Urinary bladder (tissue), 4 donors: ENCODE data around the gene DPYSL5. TPM values are rescaled to one million over a fixed set of nuclear protein-coding genes. Genes with fewer than 3 reads are reported as not detected.

Experiments
- DNase-seq: peaks from one replicate; pipeline ENCODE4 v3.0.0-alpha.2; 2015; ENCODE audit errors: extremely low spot score
- H3K27ac ChIP-seq: one replicate; pipeline ENCODE4 v1.5.1; 2013; ENCODE audit warnings: low read depth, mild to moderate bottlenecking, moderate library complexity
- H3K36me3 ChIP-seq: one replicate; pipeline ENCODE4 v1.6.1; 2013; ENCODE audit warnings: mild to moderate bottlenecking, moderate library complexity; ENCODE audit not compliant: insufficient read depth
- H3K4me1 ChIP-seq: one replicate; pipeline ENCODE4 v1.6.1; 2013; ENCODE audit warnings: mild to moderate bottlenecking, moderate library complexity; ENCODE audit not compliant: insufficient read depth
- H3K4me3 ChIP-seq: one replicate; pipeline ENCODE4 v1.5.1; 2013; ENCODE audit warnings: low read depth, low read length
- WGBS: extraction: QIAGEN DNeasy Blood & Tissue Kit; methylation state at CpG from one replicate; pipeline ENCODE4 v1.1.7; 2013; 5-methylcytosine and 5-hydroxymethylcytosine counted together
- polyA plus RNA-seq: library from polyadenylated mRNA; stranded (reverse); fragments of 200-250 nt; gene quantifications from one replicate; pipeline ENCODE4 v1.2.3, GENCODE V29; 2013
- total RNA-seq: library from RNA; depleted of rRNA; stranded (reverse); fragments of >200 nt; gene quantifications from one replicate; pipeline ENCODE4 v1.2.3, GENCODE V29; 2014
- donor health status: healthy with polysubstance abuse.
- donor health status: healthy.

Gene DPYSL5
- total and polyA plus RNA-seq, 2 donors = 0.43 to 1.2 TPM

DNA sequence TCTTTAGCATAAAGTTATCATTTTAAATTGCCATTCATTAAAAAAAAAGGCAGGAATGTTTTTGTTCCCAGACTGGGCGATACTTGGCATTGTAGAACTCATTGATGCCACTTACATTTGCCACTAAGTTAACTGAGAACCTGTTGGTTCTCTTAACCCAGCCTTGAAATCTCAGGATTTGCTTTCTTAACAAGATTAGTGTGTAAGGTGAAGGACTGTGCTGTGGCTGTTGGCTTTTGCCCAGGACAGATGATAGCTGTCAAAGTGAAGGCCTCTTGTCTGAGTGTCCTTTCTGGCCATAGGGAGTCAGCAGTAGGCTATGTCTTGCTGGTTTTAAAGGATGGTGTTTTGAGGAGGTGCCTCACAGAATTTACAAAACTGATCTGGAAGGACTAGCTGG is 2.6 kb downstream of the DPYSL5 start:
- Histone ChIP-seq H3K4me3 (no peak overlapping the region), H3K4me1 (peaks cover 2% of the 10 kb centered on the region), H3K36me3 (no peaks in the 10 kb centered on the region), H3K27ac (no peak overlapping the region)
- no peak for DNase-seq
- 82% methylated on average over 1 of the region's 1 CpG for WGBS

DNA sequence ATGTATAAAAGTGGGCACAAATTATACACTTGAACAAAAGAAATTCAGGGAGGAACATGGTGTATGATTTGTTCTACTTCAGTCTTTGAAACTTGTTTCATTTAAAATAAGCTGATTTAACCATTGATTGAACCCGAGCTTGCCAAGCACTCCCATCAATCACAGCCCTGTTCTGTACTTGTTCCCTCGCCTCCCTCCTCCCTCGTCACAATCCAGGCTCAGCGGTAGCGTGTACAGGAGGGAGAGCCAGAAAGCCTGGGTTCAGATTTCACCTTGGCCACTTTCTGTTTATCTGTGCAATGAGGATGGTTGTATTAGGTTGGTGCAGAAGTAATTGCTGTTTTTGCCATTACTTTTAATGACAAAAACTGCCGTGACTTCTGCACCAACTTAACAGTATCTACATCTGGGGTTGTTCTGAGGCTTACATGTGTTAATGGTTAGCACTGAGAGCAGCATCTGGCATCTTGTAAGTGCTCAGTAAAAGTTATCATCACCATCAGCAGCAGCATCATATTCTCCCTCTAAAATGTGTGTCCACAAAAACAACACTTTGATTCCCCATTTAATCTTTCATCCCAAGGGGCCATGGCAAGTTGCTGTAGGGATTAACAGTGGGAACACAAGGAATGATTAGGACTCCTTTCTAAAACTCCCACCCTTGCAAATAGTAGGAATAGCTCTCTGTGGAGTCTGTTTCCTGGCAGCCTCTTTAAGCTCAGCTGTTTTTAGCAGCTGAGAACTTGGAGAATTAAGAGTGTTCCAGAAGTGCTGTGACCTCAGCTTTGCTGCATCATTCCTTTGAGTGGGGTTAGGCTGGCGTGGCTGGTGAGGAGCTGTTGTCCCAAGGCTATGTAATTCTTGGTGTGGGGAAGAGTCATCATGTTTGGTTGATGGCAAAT is 4.7 kb downstream of the DPYSL5 start:
- no peak overlapping the region for H3K27ac ChIP-seq
- no peak for DNase-seq
- no peak overlapping the region for H3K4me3 ChIP-seq
- peaks cover 2% of the 10 kb centered on the region for H3K4me1 ChIP-seq
- WGBS = 38% methylated on average over 7 of the region's 7 CpGs
- H3K36me3 ChIP-seq = no peaks in the 10 kb centered on the region

DNA sequence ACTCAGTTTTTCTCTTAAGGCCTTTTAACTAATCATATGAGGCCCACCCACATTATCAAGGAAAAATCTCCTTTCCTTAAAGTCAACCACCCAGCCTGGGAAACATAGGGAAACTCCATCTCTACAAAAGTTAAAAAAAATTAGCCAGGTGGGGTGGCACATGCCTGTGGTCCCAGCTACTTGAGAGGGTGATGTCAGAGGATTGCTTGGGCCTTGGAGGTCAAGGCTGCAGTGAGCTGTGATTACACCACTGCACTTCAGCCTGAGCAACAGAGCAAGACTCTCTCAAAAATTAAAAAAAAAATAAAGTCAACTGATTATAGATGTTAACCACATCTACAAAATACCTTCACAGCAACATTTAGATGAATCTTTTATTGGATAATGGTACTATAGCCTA is 5.8 kb downstream of the DPYSL5 start:
- Histone ChIP-seq H3K4me3 (no peak overlapping the region), H3K36me3 (no peaks in the 10 kb centered on the region), H3K4me1 (no peaks in the 10 kb centered on the region), H3K27ac (no peak overlapping the region)
- no peak for DNase-seq

DNA sequence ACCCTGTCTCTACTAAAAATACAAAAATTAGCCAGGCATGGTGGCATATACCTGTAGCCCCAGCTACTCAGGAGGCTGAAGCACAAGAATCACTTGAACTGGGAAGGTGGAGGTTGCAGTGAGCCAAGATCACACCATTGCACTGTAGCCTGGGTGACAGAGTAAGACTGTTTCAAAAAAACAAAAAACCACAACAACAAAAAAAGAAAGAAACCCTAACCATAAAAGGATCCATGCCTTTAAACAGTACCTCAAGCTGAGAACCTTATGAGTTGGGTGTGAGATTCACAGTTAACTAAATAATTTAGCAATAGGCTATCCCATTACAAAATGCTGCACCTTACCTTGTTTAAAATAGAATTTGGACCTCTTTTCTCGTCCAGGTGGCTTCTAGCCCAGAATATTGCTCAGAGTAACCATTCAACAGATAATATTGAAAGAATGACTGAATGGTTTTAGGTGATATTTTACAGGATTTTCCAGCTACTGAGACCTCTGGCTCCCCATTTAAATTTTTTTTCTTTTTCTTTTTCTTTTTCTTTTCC is 6.4 kb downstream of the DPYSL5 start:
- Histone ChIP-seq H3K4me3 (no peak overlapping the region), H3K4me1 (no peaks in the 10 kb centered on the region), H3K36me3 (no peaks in the 10 kb centered on the region), H3K27ac (no peak overlapping the region)
- 67% methylated on average over 1 of the region's 1 CpG for WGBS
- DNase-seq = no peak

DNA sequence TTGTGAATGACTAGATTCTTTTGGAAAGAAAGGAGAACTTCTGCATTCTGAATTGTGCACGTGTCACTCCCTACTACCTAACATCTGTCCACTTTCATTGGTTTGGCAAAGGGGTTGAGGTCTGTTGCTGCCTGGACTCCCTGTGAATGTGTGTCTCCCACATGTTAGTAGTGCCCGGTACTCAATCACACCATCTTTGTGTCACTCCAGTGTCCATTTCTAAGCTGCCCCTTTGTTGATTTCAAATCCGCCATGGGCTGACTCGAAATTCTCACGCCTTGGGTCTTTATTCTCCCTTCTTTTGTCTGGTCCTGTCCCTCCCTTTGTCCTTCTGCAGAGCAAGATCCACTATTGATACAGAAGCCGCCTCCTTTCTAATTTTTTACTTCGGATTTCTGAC is 7.5 kb downstream of the DPYSL5 start:
- 84% methylated on average over 7 of the region's 7 CpGs for WGBS
- Histone ChIP-seq H3K4me1 (no peaks in the 10 kb centered on the region), H3K36me3 (no peaks in the 10 kb centered on the region), H3K4me3 (no peak overlapping the region), H3K27ac (no peak overlapping the region)
- no peak for DNase-seq

DNA sequence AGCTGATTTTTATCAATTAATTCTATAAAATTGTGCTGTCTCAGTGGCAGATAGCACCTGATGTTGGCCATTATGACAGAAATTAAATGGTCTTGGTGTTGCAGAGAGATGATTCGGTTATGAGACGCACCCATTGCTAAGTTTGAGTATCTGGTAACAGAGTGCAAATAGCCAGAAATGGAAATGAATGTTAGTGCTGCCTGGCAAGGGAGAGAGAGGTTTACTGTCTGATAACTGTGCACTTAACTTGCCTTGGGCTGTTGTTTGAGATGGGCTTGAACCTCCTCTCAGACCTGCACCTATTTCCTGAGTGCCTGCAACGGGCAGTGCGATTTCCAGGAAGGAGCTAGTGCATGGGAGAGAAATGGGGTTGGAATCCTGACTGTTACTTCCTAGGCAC is 11.7 kb downstream of the DPYSL5 start:
- 85% methylated on average over 4 of the region's 4 CpGs for WGBS
- Histone ChIP-seq H3K36me3 (no peaks in the 10 kb centered on the region), H3K27ac (no peak overlapping the region), H3K4me3 (no peak overlapping the region), H3K4me1 (no peaks in the 10 kb centered on the region)
- DNase-seq = no peak

GRCh38 chr2:26860211-26860850 is 12.4 kb downstream of the DPYSL5 start:
- 74% methylated on average over 3 of the region's 3 CpGs for WGBS

DNA sequence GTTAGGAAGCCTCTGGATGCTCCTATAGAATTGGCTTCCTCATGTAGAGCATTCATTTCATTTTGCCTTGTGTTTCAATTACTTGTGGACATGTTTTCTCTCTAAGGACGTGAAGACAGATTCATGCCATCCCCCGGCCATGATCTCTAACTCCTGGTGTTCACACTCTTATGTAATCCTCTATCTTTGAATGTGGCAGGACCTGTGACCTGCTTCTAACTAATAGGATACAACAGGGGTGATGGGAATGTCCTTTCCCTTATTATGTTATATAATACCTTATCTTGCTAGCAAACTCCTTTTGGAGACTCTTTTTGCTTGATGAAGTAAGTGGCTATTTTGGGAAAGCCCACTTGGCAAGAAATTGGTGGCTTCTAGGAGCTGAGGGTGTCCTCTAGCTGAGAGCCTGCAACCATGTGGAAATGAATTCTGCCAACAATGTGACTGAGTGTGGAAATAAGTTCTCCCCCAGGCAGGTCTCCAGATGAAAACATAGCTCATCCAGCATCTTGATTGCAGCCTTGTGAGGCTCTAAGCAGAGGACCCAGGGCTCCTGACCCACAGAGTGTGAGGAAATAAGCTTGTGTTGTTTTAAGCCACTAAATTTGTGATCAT is 13.8 kb downstream of the DPYSL5 start:
- WGBS = 54% methylated on average over 2 of the region's 2 CpGs
- no peak overlapping the region for H3K27ac ChIP-seq
- no peak for DNase-seq

More at GRCh38 chr2:26860211-26860850, 12.4 kb downstream of the DPYSL5 start:
- no peaks in the 10 kb centered on the region for H3K36me3 ChIP-seq
- no peak overlapping the region for H3K4me3 ChIP-seq
- H3K27ac ChIP-seq = no peak overlapping the region
- H3K4me1 ChIP-seq = no peaks in the 10 kb centered on the region
- DNase-seq = no peak

DNA sequence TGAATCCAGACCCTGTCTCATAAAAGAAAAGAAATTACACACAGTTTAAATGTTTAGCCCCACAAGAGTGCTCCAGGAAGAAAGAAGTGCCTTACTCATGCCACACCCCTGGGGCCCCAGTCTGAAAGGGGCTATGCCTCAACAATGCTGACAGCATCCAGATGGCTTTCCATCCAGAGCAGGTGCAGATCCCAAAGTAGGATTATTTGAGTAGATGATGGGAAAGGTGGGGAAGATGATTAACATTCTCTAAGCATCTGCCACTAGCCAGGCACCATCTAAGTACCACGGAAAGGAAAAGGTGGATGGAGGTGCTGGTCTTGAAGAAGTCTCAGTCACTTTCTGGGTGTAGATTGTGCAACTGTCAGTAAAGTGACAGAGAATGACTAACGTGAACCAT is 16.3 kb downstream of the DPYSL5 start:
- Histone ChIP-seq H3K27ac (no peak overlapping the region), H3K4me1 (no peaks in the 10 kb centered on the region), H3K36me3 (no peaks in the 10 kb centered on the region), H3K4me3 (no peak overlapping the region)
- DNase-seq = no peak
- WGBS = 85% methylated on average over 2 of the region's 2 CpGs

More for the DNA sequence above, 13.8 kb downstream of the DPYSL5 start:
- H3K36me3 ChIP-seq = no peaks in the 10 kb centered on the region
- no peak overlapping the region for H3K4me3 ChIP-seq
- no peaks in the 10 kb centered on the region for H3K4me1 ChIP-seq

DNA sequence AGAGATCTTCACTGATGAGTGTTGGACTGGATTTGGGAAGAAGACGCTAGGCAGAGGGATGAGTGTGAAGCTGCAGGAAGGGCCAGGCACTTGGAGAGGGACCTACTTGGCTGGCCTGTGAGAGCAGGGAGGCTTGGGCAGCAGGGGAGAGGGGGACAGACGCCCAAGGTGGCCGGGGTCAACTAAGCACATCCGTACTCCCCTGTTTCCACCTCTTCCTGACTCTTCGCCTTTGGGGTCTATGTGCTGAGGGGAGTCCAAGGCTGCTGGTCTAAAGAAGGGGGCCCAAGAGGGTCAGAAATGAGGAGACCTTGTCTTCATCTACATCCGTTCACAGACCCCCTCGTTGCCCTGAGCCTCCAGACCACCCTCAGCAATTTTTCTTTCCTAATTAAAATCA is 16.7 kb downstream of the DPYSL5 start:
- Histone ChIP-seq H3K4me3 (no peak overlapping the region), H3K36me3 (no peaks in the 10 kb centered on the region), H3K4me1 (no peaks in the 10 kb centered on the region), H3K27ac (no peak overlapping the region)
- WGBS = 86% methylated on average over 7 of the region's 7 CpGs
- DNase-seq = no peak

DNA sequence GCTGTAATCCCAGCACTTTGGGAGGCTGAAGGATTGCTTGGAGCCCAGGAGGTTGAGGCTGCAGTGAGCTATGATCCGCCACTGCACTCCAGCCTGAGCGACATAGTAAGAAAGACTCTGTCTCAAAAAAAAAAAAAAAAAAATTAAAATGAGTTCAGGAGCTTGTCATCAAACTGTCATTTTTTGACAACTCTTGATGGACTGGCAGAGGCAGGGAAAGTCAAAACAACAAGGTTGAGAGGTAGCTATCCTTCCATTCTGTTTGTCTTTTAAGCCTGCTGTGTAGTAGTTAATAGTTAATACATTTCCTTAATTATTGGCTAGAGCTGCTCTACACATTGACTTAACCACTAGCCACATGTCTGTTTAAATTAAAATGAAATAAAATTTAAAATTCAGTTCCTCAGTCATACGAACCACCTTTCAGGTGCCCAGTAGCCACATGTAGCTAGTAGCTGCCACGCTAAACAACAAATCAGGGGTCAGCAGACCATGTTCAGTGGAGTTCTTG is 22.7 kb downstream of the DPYSL5 start:
- Histone ChIP-seq H3K4me3 (no peak overlapping the region), H3K27ac (no peak overlapping the region), H3K4me1 (no peaks in the 10 kb centered on the region), H3K36me3 (no peaks in the 10 kb centered on the region)
- DNase-seq = no peak
- WGBS = 92% methylated on average over 4 of the region's 4 CpGs

- WGBS = 55% methylated on average over 6 of the region's 6 CpGs
- no peak for DNase-seq
- no peaks in the 10 kb centered on the region for H3K36me3 ChIP-seq
- H3K4me3 ChIP-seq = no peak overlapping the region
- H3K27ac ChIP-seq = no peak overlapping the region
- no peaks in the 10 kb centered on the region for H3K4me1 ChIP-seq
Measured at GRCh38 chr2:26873286-26873983, 25.5 kb downstream of the DPYSL5 start.

DNA sequence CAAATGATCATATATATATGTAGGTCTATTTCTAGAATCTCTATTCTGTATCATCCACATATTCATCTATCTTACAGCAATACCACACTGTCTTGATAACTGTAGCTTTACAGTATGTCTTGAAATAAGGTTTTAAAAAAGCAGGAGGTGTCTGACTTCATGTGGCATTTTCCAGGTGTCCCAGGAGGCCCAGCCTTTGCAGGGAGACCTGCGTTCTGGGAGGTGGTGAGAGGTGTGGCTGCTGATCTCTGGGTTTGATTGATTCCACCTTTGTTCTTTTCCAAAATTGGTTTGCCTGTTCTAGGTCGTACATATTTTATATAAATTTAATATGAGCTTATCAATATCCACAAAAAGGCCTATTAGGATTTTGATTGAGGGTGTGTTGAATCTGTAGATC is 26.6 kb downstream of the DPYSL5 start:
- Histone ChIP-seq H3K36me3 (no peaks in the 10 kb centered on the region), H3K27ac (no peak overlapping the region), H3K4me3 (no peak overlapping the region), H3K4me1 (no peaks in the 10 kb centered on the region)
- DNase-seq = no peak
- WGBS = 79% methylated on average over 2 of the region's 2 CpGs
